T-cell (primary cell): ENCODE measurements around the gene DSCAM. TPM values are rescaled to one million over a fixed set of nuclear protein-coding genes. Genes with fewer than 3 reads are reported as not detected.

Experiments used
- ATAC-seq, 4 experiments: fragments of 200-7000 bp in 3 of 4; fragments of 150-1000 bp in 1 of 4; cut with Tn5 transposase; replicated peaks in 1 of 4; 1 replicate in 3 of 4; 2 replicates in 1 of 4; pipeline ENCODE4 v1.10.0; 2021; ENCODE audit warnings: moderate library complexity in 3 of 4, mild to moderate bottlenecking in 2 of 4, moderate number of reproducible peaks in 1 of 4
- CTCF ChIA-PET, 2 donors: fragments of 300-600 bp; sonication (Branson Sonifier 250); formaldehyde crosslinking; loops; one replicate each; lab custom pipeline; 2022; ENCODE audit warnings: antibody characterized with exemption in 2 of 2; lab: Charles Lee
- POLR2A ChIA-PET, 2 donors: fragments of 300-600 bp; sonication (Branson Sonifier 250); formaldehyde crosslinking; loops; one replicate each; lab custom pipeline; 2022; ENCODE audit warnings: antibody characterized with exemption in 2 of 2; lab: Charles Lee
- DNase-seq, 35 experiments: peaks; one replicate each; pipeline versions ENCODE4 v3.0.0 to v3.0.0-alpha.2; 2013 to 2023
- H3K27ac ChIP-seq: one replicate; pipeline ENCODE4 v1.5.1; 2013; ENCODE audit warnings: low read length
- H3K27me3 ChIP-seq, 2 experiments: replicated peaks in 1 of 2; 1 replicate in 1 of 2; 2 replicates in 1 of 2; pipeline versions ENCODE4 v1.6.1 to v1.7.0; 2013; ENCODE audit warnings: low read length in 1 of 2, mixed read lengths in 1 of 2; ENCODE audit not compliant: control insufficient read depth in 2 of 2, insufficient read depth in 2 of 2; ENCODE audit errors: extremely low read depth in 1 of 2
- H3K36me3 ChIP-seq, 2 donors: 1 replicate in 1 of 2; 2 replicates in 1 of 2; pipeline versions ENCODE4 v1.6.1 to v1.7.0; 2013; ENCODE audit warnings: low read length in 1 of 2; ENCODE audit not compliant: control insufficient read depth in 2 of 2, insufficient read depth in 1 of 2; ENCODE audit errors: extremely low read depth in 1 of 2
- H3K4me1 ChIP-seq, 2 experiments: 1 replicate in 1 of 2; 2 replicates in 1 of 2; pipeline versions ENCODE4 v1.6.1 to v1.7.0; 2013; ENCODE audit warnings: low read length in 2 of 2, mixed read lengths in 1 of 2; ENCODE audit not compliant: insufficient read depth in 2 of 2, control insufficient read depth in 1 of 2; ENCODE audit errors: extremely low read depth in 1 of 2
- H3K4me3 ChIP-seq, 2 donors: 1 replicate in 1 of 2; 2 replicates in 1 of 2; pipeline versions ENCODE4 v1.5.1 to v1.7.0; 2013; ENCODE audit warnings: mild to moderate bottlenecking in 2 of 2, low read length in 1 of 2, moderate library complexity in 1 of 2; ENCODE audit not compliant: control insufficient read depth in 1 of 2; ENCODE audit errors: extremely low read depth in 1 of 2
- H3K9me3 ChIP-seq: 2 replicates; pipeline ENCODE4 v1.7.0; 2013
- H3K27ac Mint-ChIP-seq, 2 donors: one replicate each; pipeline ENCODE4 v1.8.0; 2020 to 2021; ENCODE audit warnings: mild to moderate bottlenecking in 2 of 2, mixed read lengths in 2 of 2
- H3K27me3 Mint-ChIP-seq, 2 donors: one replicate each; pipeline ENCODE4 v1.8.0; 2021 to 2022; ENCODE audit warnings: mixed read lengths in 2 of 2
- H3K36me3 Mint-ChIP-seq: one replicate; pipeline ENCODE4 v1.8.0; 2021; ENCODE audit warnings: mixed read lengths
- H3K4me1 Mint-ChIP-seq, 3 donors: one replicate each; pipeline ENCODE4 v1.8.0; 2020 to 2022; ENCODE audit warnings: mixed read lengths in 3 of 3, mild to moderate bottlenecking in 1 of 3
- H3K4me3 Mint-ChIP-seq, 3 donors: one replicate each; pipeline ENCODE4 v1.8.0; 2020 to 2022; ENCODE audit warnings: mild to moderate bottlenecking in 3 of 3, mixed read lengths in 3 of 3, moderate library complexity in 3 of 3
- H3K9me3 Mint-ChIP-seq, 3 donors: one replicate each; pipeline ENCODE4 v1.8.0; 2020 to 2022; ENCODE audit warnings: mixed read lengths in 3 of 3
- WGBS: methylation state at CpG from one replicate; pipeline ENCODE4 v1.1.5; 2013; ENCODE audit warnings: missing lambda C conversion rate; ENCODE audit not compliant: insufficient coverage; 5-methylcytosine and 5-hydroxymethylcytosine counted together
- total RNA-seq, 35 experiments: library from RNA in 6 of 35; stranded (reverse) in 6 of 35; fragments of 120-200 nt in 1 of 35; gene quantifications; one replicate each; pipeline versions ENCODE4 v1.2.1 to v1.2.4 and lab custom pipeline; 2013 to 2026

The DSCAM gene
- total RNA-seq, 5 donors from 2014 or later (not counting 1 experiment from before 2014, with no cell fraction given) = not detected

DNA sequence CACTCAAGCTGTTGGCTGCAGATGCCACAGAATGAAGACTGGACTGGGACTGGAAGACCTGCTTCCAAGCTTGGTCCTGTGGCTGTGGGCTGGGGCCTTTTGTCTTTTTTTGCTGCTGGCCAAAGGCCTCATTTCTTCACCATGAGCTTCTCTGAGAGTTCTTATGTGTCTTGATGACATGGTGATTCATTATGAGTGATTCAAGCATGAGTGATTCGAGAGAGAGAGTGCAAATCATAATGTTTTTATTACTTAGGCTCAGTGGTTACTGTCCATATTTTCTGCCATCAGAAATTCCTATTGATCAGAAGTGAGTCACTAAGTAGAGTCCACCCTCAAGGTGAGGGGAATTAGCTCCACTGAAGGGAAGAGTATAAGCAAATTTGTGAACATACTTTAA is 885.7 kb downstream of the DSCAM start:
- no peaks in the 10 kb centered on the region for H3K27me3 Mint-ChIP-seq
- no peaks in the 10 kb centered on the region for H3K36me3 Mint-ChIP-seq
- no peak overlapping the region for H3K4me3 ChIP-seq
- ATAC-seq (no peak), DNase-seq (no peak)
- H3K4me1 Mint-ChIP-seq = no peaks in the 10 kb centered on the region
- no peaks in the 10 kb centered on the region for H3K4me1 ChIP-seq
- H3K9me3 Mint-ChIP-seq = peaks cover 14 to 34% (median 15%) of the 10 kb centered on the region in 3 donors
- no peaks in the 10 kb centered on the region for H3K27me3 ChIP-seq
- H3K27ac ChIP-seq = no peak overlapping the region
- no peak overlapping the region for H3K27ac Mint-ChIP-seq
- CTCF ChIA-PET = no interaction called here
- POLR2A ChIA-PET = no interaction called here
- H3K4me3 Mint-ChIP-seq = no peak overlapping the region
- no peaks in the 10 kb centered on the region for H3K9me3 ChIP-seq
- no CpG with 5 or more reads among the region's 1 CpG for WGBS
- no peaks in the 10 kb centered on the region for H3K36me3 ChIP-seq
